Activated CD8-positive, alpha-beta memory T cell treated with anti-CD3 and anti-CD28 coated beads for 1 hour (primary cell): ENCODE results near the gene ZFP90.
"Not testable (repeated sequence)": the region's sequence is repeated elsewhere in the genome, so short reads cannot be mapped to it uniquely, and the experiment has no call there.

ENCODE experiments used
- DNase-seq, 2 donors: peaks; one replicate each; pipeline ENCODE4 v3.0.0-alpha.2; 2020; ENCODE audit warnings: low read depth in 1 of 2; ENCODE audit errors: extremely low read depth in 1 of 2

Gene ZFP90

GRCh38 chr16:68538880-68539701 lies at the start of gene ZFP90:
ZFP90 (plus strand) TSS chr16:68539291; CDS start chr16:68539793, 502 bp downstream.
- DNase-seq = peak; percentile 39 to 74

- DNase-seq = no peak
These were observed 48.7 kb upstream of the ZFP90 start for GRCh38 chr16:68490358-68490757.

GRCh38 chr16:68490829-68491575 lies 48.1 kb upstream of the ZFP90 start:
- DNase-seq = no peak

GRCh38 chr16:68491576-68491950 lies 47.5 kb upstream of the ZFP90 start:
- DNase-seq = no peak

GRCh38 chr16:68492151-68492542 lies 46.9 kb upstream of the ZFP90 start:
- no peak for DNase-seq

GRCh38 chr16:68492543-68493411 lies 46.3 kb upstream of the ZFP90 start:
- DNase-seq = no peak

- no peak for DNase-seq
These were observed 45.5 kb upstream of the ZFP90 start for GRCh38 chr16:68493412-68494070.

GRCh38 chr16:68494261-68494660 lies 44.8 kb upstream of the ZFP90 start:
- DNase-seq = not testable (repeated sequence)

GRCh38 chr16:68496689-68497088 lies 42.4 kb upstream of the ZFP90 start:
- no peak for DNase-seq

- no peak for DNase-seq
These were observed 40.1 kb upstream of the ZFP90 start for GRCh38 chr16:68499006-68499405.

GRCh38 chr16:68503334-68503733 lies 35.8 kb upstream of the ZFP90 start:
- no peak for DNase-seq

- no peak for DNase-seq
These were observed 35.0 kb upstream of the ZFP90 start for GRCh38 chr16:68504066-68504465.

GRCh38 chr16:68506331-68507053 lies 32.6 kb upstream of the ZFP90 start:
- DNase-seq = no peak

- no peak for DNase-seq
These were observed 31.1 kb upstream of the ZFP90 start for GRCh38 chr16:68508013-68508412.

GRCh38 chr16:68508641-68509240 lies 30.4 kb upstream of the ZFP90 start:
- no peak for DNase-seq

GRCh38 chr16:68509381-68509780 lies 29.7 kb upstream of the ZFP90 start:
- DNase-seq = no peak

- DNase-seq = no peak
These were observed 28.3 kb upstream of the ZFP90 start for GRCh38 chr16:68510775-68511174.

- DNase-seq = no peak
These were observed 26.9 kb upstream of the ZFP90 start for GRCh38 chr16:68512183-68512582.

- no peak for DNase-seq
These were observed 26.3 kb upstream of the ZFP90 start for GRCh38 chr16:68512742-68513141.

- DNase-seq = no peak
These were observed 24.6 kb upstream of the ZFP90 start for GRCh38 chr16:68514511-68514910.
